Osteoblast (primary cell): ENCODE results near the gene CHST12. TPM values are rescaled to one million over a fixed set of nuclear protein-coding genes. Genes with fewer than 3 reads are reported as not detected.

Source experiments
- DNase-seq: peaks from one replicate; pipeline ENCODE4 v3.0.0; 2011; ENCODE audit warnings: low spot score, mixed read lengths; ENCODE audit not compliant: insufficient read length; ENCODE audit errors: missing footprints
- H2AFZ ChIP-seq: 2 replicates; pipeline ENCODE4 v1.6.0; 2011; ENCODE audit warnings: mild to moderate bottlenecking, low read length
- H3K27ac ChIP-seq: 2 replicates; pipeline ENCODE4 v1.5.1; 2011; ENCODE audit warnings: mild to moderate bottlenecking, low read depth, low read length, moderate library complexity
- H3K27me3 ChIP-seq: 2 replicates; pipeline ENCODE4 v1.6.0; 2012; ENCODE audit warnings: mild to moderate bottlenecking, control low read depth, inconsistent platforms, low read length, moderate library complexity; ENCODE audit not compliant: insufficient read depth
- H3K36me3 ChIP-seq: 2 replicates; pipeline ENCODE4 v1.5.1; 2011; ENCODE audit warnings: mild to moderate bottlenecking, low read length, control low read depth, moderate library complexity; ENCODE audit not compliant: insufficient read depth
- H3K4me1 ChIP-seq: 2 replicates; pipeline ENCODE4 v1.5.1; 2011; ENCODE audit warnings: mild to moderate bottlenecking, low read length, control low read depth, moderate library complexity; ENCODE audit not compliant: insufficient read depth
- H3K4me2 ChIP-seq: 2 replicates; pipeline ENCODE4 v1.6.0; 2011; ENCODE audit warnings: mild to moderate bottlenecking, low read length; ENCODE audit not compliant: insufficient read depth
- H3K4me3 ChIP-seq: fragments of 200-600 bp; sonication (generic); 3 replicates; pipeline ENCODE4 v1.5.1; 2012; ENCODE audit warnings: mild to moderate bottlenecking, low read length, inconsistent platforms; ENCODE audit not compliant: insufficient read depth
- H3K79me2 ChIP-seq: 2 replicates; pipeline ENCODE4 v1.6.0; 2012; ENCODE audit warnings: mild to moderate bottlenecking, low read length, control low read depth, inconsistent platforms; ENCODE audit not compliant: insufficient read depth
- H3K9me3 ChIP-seq: 2 replicates; pipeline ENCODE4 v1.5.1; 2011; ENCODE audit warnings: low read depth, low read length, control low read depth
- H4K20me1 ChIP-seq: 2 replicates; pipeline ENCODE4 v1.6.0; 2012; ENCODE audit warnings: mild to moderate bottlenecking, low read length, control low read depth; ENCODE audit not compliant: insufficient read depth
- total RNA-seq: library from RNA; depleted of rRNA; stranded (reverse); fragments of >200 nt; gene quantifications from 2 replicates; pipeline ENCODE4 v1.2.3, GENCODE V29; 2012
- TF ChIP-seq, protein P1 (sequence below): IDR thresholded peaks from 2 replicates; pipeline ENCODE4 v1.5.1; 2011; ENCODE audit warnings: mild to moderate bottlenecking, low read depth, low read length, moderate library complexity; ENCODE audit errors: extremely low read depth

The CHST12 gene
- total RNA-seq, 1 donor, result 4.0 TPM

DNA sequence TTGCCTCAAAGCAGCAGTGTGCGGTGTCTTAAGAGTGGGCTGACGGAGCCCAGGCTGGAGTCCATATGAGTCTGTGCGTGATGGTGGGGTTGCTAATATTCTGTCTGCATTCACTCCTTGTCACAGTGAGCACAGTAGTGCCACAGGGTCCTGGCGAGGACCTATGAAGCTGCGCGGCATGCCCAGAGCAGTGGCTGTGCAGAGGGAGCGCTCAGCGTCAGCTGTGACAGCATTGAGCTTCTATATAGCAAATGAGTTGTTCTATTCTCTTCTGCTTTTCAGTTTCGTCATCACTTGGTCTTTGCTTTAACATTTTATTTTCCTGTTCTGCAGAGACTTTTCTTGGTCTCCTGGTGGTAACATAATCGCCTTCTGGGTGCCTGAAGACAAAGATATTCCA lies 34.3 kb upstream of the CHST12 start:
- Histone ChIP-seq H3K36me3 (peaks cover 92% of the 10 kb centered on the region), H3K27me3 (no peaks in the 10 kb centered on the region)

DNA sequence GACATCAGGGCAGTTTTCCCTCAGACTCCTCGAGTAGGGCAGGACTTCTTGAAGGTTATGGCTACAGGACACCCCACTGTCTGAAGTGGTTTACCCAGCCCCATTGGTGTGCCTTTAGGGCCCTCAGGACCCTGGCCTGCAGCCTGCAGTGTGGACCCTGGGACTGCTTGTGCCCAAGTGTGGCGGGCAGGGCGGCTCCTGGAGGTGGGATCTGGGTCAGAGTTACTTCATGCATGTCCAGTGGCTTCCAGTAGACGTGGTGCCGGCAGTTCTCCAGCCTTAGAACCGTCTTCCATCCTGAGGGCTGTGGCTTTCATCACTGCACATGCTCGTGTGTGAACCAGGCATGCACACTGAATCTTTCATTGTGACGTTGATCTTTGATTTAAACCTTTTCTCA lies 32.1 kb upstream of the CHST12 start:
- TF ChIP-seq, protein P1, sequence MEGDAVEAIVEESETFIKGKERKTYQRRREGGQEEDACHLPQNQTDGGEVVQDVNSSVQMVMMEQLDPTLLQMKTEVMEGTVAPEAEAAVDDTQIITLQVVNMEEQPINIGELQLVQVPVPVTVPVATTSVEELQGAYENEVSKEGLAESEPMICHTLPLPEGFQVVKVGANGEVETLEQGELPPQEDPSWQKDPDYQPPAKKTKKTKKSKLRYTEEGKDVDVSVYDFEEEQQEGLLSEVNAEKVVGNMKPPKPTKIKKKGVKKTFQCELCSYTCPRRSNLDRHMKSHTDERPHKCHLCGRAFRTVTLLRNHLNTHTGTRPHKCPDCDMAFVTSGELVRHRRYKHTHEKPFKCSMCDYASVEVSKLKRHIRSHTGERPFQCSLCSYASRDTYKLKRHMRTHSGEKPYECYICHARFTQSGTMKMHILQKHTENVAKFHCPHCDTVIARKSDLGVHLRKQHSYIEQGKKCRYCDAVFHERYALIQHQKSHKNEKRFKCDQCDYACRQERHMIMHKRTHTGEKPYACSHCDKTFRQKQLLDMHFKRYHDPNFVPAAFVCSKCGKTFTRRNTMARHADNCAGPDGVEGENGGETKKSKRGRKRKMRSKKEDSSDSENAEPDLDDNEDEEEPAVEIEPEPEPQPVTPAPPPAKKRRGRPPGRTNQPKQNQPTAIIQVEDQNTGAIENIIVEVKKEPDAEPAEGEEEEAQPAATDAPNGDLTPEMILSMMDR, result no peak
- H3K4me1 ChIP-seq, result no peaks in the 10 kb centered on the region
- no peak for DNase-seq
- peaks cover 35% of the 10 kb centered on the region for H4K20me1 ChIP-seq
- no peak overlapping the region for H3K27ac ChIP-seq
- peaks cover 92% of the 10 kb centered on the region for H3K36me3 ChIP-seq
- no peak overlapping the region for H3K4me3 ChIP-seq
- H2AFZ ChIP-seq, result no peak overlapping the region
- H3K4me2 ChIP-seq, result no peak overlapping the region
- no peaks in the 10 kb centered on the region for H3K27me3 ChIP-seq
- peaks cover 64% of the 10 kb centered on the region for H3K79me2 ChIP-seq
- H3K9me3 ChIP-seq, result no peaks in the 10 kb centered on the region

More for the DNA sequence above, 34.3 kb upstream of the CHST12 start:
- H3K4me3 ChIP-seq, result no peak overlapping the region
- H3K4me1 ChIP-seq, result no peaks in the 10 kb centered on the region
- no peak overlapping the region for H3K27ac ChIP-seq
- no peak overlapping the region for H3K4me2 ChIP-seq
- no peaks in the 10 kb centered on the region for H3K9me3 ChIP-seq
- TF ChIP-seq, protein P1, result no peak
- H4K20me1 ChIP-seq, result peaks cover 25% of the 10 kb centered on the region
- no peak overlapping the region for H2AFZ ChIP-seq
- no peak for DNase-seq
- H3K79me2 ChIP-seq, result peaks cover 56% of the 10 kb centered on the region

DNA sequence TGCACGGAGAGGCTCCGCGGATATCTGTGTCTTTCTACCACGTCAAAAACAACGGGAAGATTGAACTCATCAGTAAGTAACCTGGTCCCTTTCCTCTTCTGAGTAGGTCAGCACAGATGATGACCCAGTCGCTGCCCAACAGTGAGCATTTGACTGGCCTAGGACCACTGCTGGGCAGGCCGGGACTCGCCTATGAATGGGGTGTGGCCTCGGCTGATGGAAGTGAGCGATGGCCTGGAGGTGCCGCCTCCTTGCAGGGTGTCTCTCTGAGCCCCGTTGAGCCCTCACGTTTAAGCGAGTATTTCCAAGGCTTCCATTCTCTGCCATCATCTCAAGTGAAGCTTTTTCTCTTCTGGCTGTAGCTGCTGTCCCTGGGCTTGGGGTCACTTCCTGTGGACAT lies 30.7 kb upstream of the CHST12 start:
- Histone ChIP-seq H3K79me2 (peaks cover 69% of the 10 kb centered on the region), H3K9me3 (no peaks in the 10 kb centered on the region), H3K4me1 (no peaks in the 10 kb centered on the region), H3K27me3 (no peaks in the 10 kb centered on the region), H3K27ac (no peak overlapping the region), H3K4me2 (no peak overlapping the region), H2AFZ (no peak overlapping the region), H3K4me3 (no peak overlapping the region), H3K36me3 (peaks cover 96% of the 10 kb centered on the region), H4K20me1 (peaks cover 46% of the 10 kb centered on the region)
- TF ChIP-seq, protein P1, result no peak
- no peak for DNase-seq

DNA sequence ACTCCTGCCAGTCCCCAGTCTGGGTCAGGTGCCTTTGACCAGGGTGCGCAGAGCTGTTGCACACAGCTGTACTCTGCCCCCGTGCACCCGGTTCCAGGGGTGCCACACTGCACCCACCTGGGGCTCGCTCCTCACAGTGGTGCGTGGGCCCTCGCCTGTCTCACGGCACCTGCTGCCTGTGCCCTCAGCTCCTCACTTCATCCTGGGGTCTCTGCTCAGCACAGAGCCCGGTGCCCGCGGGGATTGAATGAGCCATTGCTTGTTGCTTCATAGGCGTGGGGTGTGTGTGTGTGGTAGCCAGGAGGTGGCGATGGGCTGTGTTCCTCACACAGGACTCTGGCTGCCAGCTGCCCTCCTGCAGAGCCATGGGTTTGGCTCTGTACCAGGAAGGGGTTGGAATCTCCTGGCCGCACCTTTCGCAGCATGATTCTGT lies 30.3 kb upstream of the CHST12 start:
- no peak overlapping the region for H2AFZ ChIP-seq
- H3K27ac ChIP-seq, result no peak overlapping the region
- H3K27me3 ChIP-seq, result no peaks in the 10 kb centered on the region
- TF ChIP-seq, protein P1, result no peak
- peaks cover 70% of the 10 kb centered on the region for H3K79me2 ChIP-seq
- peaks cover 92% of the 10 kb centered on the region for H3K36me3 ChIP-seq
- H4K20me1 ChIP-seq, result peaks cover 46% of the 10 kb centered on the region
- H3K9me3 ChIP-seq, result no peaks in the 10 kb centered on the region
- no peak overlapping the region for H3K4me2 ChIP-seq
- H3K4me3 ChIP-seq, result no peak overlapping the region
- DNase-seq, result no peak
- no peaks in the 10 kb centered on the region for H3K4me1 ChIP-seq
